Activated CD4-positive, CD25-positive, alpha-beta regulatory T cell treated with anti-CD3 and anti-CD28 coated beads, Interleukin-2, amount 50 U/mL, for 24 hours (primary cell): ENCODE results near the gene IL17RE.
"Not testable (repeated sequence)": the region's sequence is repeated elsewhere in the genome, so short reads cannot be mapped to it uniquely, and the experiment has no call there.

Experiments
- ATAC-seq, 2 donors: fragments of 150-1000 bp; cut with Tn5 transposase; one replicate each; pipeline ENCODE4 v1.10.0; 2021; ENCODE audit warnings: mild to moderate bottlenecking in 1 of 2, moderate library complexity in 1 of 2

IL17RE gene

GRCh38 chr3:9934235-9934621 lies 31.6 kb downstream of the IL17RE start:
- ATAC-seq = no peak

- ATAC-seq = no peak
Observed at GRCh38 chr3:9934993-9935392, 32.3 kb downstream of the IL17RE start.

- ATAC-seq = no peak
Observed at GRCh38 chr3:9935966-9936510, 33.4 kb downstream of the IL17RE start.

GRCh38 chr3:9937486-9938238 lies 35.0 kb downstream of the IL17RE start:
- no peak for ATAC-seq

- no peak for ATAC-seq
Observed at GRCh38 chr3:9938966-9939365, 36.3 kb downstream of the IL17RE start.

GRCh38 chr3:9939906-9940305 lies 37.3 kb downstream of the IL17RE start:
- not testable (repeated sequence) for ATAC-seq

- ATAC-seq = no peak
Observed at GRCh38 chr3:9940746-9941145, 38.1 kb downstream of the IL17RE start.

- no peak for ATAC-seq
Observed at GRCh38 chr3:9942164-9942563, 39.5 kb downstream of the IL17RE start.

- no peak for ATAC-seq
Observed at GRCh38 chr3:9942934-9943690, 40.5 kb downstream of the IL17RE start.

- ATAC-seq = no peak
Observed at GRCh38 chr3:9944271-9944670, 41.6 kb downstream of the IL17RE start.

- ATAC-seq = no peak
Observed at GRCh38 chr3:9945358-9945757, 42.7 kb downstream of the IL17RE start.

- ATAC-seq = peak; percentile 85 to 94
Observed at GRCh38 chr3:9946112-9947024, 43.7 kb downstream of the IL17RE start.

GRCh38 chr3:9947025-9947995 lies 44.7 kb downstream of the IL17RE start:
- no peak for ATAC-seq

- ATAC-seq = no peak
Observed at GRCh38 chr3:9948586-9948985, 45.9 kb downstream of the IL17RE start.

GRCh38 chr3:9949115-9949514 lies 46.5 kb downstream of the IL17RE start:
- ATAC-seq = no peak

- ATAC-seq = no peak
Observed at GRCh38 chr3:9949626-9950025, 47.0 kb downstream of the IL17RE start.

- ATAC-seq = no peak
Observed at GRCh38 chr3:9951126-9951525, 48.5 kb downstream of the IL17RE start.

GRCh38 chr3:9951598-9951961 lies 48.9 kb downstream of the IL17RE start:
- ATAC-seq = no peak

- peak; percentile 88 to 92 for ATAC-seq
Observed at GRCh38 chr3:9951962-9952805, 49.5 kb downstream of the IL17RE start, which contains the start of gene PRRT3. Gene PRRT3, minus strand, starts transcription at chr3:9952408. Its CDS starts 2,293 bp downstream, at chr3:9950115.

GRCh38 chr3:9955067-9955502 lies 52.4 kb downstream of the IL17RE start:
- ATAC-seq = no peak
